GM12801 (cell line): ENCODE results near the gene CFAP90.

Source experiments
- TF ChIP-seq, protein P1 (sequence below): IDR thresholded peaks from one replicate; pipeline ENCODE4 v1.5.1; 2011; ENCODE audit warnings: control low read depth; ENCODE audit not compliant: insufficient read length; ENCODE audit errors: extremely low read depth

Gene CFAP90

DNA sequence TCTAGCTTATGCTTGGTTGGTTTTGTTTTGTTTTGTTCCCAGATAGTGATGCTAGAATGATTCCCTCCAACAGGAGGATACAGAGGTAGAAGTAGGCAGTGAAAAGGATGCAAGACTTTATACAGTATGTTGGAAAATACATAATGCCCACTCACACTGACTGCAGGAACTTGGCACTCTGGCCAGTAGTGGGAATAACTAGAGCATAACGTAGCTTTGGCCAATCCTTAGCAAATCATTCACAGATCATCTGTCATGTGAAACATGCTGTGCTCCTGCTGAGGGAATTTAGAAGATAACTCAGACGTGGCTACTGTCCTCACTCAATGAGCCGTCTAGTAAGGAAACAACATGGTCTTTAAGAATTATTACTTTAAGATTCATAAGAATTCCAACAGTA, 13.5 kb downstream of the CFAP90 start:
- TF ChIP-seq, protein P1, sequence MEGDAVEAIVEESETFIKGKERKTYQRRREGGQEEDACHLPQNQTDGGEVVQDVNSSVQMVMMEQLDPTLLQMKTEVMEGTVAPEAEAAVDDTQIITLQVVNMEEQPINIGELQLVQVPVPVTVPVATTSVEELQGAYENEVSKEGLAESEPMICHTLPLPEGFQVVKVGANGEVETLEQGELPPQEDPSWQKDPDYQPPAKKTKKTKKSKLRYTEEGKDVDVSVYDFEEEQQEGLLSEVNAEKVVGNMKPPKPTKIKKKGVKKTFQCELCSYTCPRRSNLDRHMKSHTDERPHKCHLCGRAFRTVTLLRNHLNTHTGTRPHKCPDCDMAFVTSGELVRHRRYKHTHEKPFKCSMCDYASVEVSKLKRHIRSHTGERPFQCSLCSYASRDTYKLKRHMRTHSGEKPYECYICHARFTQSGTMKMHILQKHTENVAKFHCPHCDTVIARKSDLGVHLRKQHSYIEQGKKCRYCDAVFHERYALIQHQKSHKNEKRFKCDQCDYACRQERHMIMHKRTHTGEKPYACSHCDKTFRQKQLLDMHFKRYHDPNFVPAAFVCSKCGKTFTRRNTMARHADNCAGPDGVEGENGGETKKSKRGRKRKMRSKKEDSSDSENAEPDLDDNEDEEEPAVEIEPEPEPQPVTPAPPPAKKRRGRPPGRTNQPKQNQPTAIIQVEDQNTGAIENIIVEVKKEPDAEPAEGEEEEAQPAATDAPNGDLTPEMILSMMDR = no peak

DNA sequence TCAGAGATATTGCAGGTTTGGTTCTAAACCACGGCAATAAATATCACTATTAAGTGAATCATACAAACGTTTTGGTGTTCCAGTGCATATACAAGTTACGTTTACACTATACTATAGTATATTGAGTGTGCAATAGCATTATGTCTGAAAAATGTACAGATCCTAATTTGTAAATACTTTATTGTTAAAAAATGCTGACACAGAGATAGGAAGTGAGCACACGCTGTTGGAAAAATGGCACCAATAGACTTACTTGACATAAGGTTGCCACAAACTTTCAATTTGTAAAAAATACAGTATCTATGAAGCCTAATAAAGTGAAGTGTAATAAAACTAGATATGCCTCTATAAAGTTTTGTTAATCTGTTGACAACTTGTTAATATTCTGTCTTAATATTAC, 16.0 kb downstream of the CFAP90 start:
- TF ChIP-seq, protein P1 = no peak

DNA sequence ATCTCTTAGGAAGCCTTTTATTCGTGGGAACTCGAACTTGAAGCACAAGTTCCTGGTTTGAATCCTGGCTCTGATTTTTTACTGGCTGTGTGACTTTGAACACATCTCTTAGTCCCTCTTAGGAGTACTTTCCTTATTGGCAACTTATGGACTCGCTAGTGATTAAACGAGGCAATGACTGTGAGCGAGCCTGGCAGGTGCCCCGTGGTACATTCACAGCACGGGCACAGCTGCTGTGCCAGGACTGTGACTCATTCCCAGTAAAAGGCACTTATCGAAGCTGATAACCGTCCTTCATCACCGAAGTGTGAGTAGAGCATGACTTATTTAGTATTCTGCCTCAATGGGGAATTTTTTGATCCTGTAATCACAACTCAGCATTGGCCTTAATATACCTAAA, 22.7 kb downstream of the CFAP90 start:
- TF ChIP-seq, protein P1 = no peak

DNA sequence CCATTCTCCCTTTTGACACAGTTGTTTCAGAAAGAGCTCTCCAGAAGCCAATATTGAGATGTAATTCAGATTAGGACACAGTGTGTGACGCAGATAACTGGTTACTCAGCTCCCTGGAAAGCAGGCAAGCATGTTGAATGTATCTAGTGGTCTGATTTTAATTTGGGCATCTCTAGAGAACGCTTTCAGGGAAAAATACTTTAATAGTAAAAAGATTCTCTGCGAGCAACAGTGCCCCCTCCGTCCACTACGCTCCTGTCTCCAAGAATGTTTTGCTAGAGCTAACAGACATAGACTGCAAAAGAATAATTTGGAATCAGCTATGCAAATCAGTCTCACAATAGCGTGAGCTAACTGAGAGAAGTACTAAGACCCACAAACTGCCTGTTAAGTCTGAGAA, 23.3 kb downstream of the CFAP90 start:
- TF ChIP-seq, protein P1 = no peak

DNA sequence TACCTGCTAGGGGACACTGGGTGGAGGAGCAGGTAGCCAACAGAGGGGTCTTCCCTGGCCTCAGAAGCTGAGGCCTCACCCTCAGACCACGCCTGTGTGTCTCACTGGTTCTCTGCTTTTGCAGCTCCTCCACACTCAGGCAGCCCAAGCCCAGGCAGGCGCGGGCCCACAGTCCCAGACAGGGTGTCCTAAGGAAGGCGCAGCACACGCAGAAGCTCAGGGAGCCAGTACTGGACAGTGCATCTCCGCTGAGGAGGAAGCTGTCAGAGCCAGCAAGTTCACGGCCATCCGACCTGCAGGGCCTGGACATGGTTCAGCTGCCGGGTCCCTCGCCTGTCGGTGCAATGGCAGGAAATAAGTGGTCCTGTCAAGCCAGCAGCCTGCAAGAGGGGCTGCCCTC, 25.3 kb downstream of the CFAP90 start:
- TF ChIP-seq, protein P1 = no peak

DNA sequence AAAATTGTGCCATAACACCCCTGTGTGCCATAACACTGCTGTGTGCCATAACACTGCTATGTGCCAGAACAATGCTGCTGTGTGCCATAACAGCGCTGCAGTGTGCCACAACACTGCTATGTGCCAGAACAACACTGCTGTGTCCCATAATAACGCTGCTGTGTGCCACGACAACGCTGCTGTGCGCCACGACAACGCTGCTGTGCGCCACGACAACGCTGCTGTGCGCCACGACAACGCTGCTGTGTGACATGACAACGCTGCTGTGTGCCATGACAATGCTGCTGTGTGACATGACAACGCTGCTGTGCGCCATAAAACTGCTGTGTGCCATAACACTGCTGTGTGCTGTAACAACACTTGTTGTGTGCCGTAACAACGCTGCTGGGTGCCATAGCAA, 25.9 kb downstream of the CFAP90 start:
- TF ChIP-seq, protein P1 = no peak

DNA sequence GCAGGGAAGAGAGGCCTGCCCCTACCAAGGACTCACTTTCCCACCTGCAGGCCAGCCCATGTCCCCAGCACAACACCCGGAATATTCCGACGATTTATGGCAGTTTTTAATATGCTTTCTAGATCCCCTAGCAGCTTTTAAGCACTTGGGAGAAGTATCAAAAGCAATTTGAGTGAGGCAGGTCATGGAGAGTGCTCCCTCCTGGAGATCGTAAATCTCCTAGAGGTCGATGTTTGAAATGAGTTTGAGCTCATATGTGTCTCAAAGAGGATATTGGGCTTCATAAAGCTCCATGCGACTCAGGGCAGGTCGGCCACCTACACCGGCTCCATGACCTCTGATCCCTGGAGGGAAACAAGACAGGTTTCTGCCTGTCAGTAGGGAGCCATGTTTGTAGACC, 27.3 kb downstream of the CFAP90 start:
- TF ChIP-seq, protein P1 = no peak

DNA sequence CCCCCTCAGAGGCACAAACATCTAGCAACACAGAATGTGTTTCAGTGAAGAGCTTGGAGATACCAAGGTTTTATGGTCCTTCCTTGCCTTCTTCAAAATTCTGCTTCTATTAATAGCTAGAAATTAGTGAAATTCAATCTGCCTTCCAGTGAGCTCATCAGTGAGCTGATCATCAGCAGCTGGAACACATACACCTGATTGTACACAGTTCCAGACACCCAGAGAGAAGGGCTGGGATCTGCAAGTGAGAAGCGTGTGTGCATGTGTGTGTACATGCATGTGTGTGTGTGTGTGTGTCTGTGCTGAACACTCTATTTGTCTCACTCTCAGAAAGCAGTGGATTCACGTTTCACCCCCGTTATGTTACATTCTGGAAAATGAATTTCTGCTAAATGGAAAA, 28.5 kb downstream of the CFAP90 start:
- TF ChIP-seq, protein P1 = no peak
